ENCODE results near the gene TTC14. TPM values are rescaled to one million over a fixed set of nuclear protein-coding genes. Genes with fewer than 3 reads are reported as not detected.

TTC14 gene
- total and polyA plus RNA-seq, 10 of the 15 experiments (the other 5 are each of a cell fraction or from before 2014, with no cell fraction given), result 14.0 to 81.5 (median 29.4) TPM

GRCh38 chr3:180564676-180565075 is 37.3 kb upstream of the TTC14 start:
- no peak overlapping the region for H3K4me2 ChIP-seq (ENCODE audit: control insufficient read depth, insufficient read depth)
- in situ Hi-C loops (cut with MboI) (no loop called here), intact Hi-C loops (cut with micrococcal nuclease; ENCODE audit: unreplicated experiment) (no loop called here)
- TF ChIP-seq ZNF592 (IDR thresholded peaks at IDR 0.05) (no peak), ELK1 (IDR thresholded peaks at IDR 0.05; ENCODE audit: low read depth, low read length) (no peak), NR2C1 (IDR thresholded peaks at IDR 0.05) (no peak), PBX3 (IDR thresholded peaks at IDR 0.05; ENCODE audit: insufficient replicate concordance, low read depth, low read length) (no peak), ZNF217 (IDR thresholded peaks at IDR 0.05) (no peak), JUND (IDR thresholded peaks at IDR 0.05; ENCODE audit: low read depth, low read length) (no peak), PAX8 (IDR thresholded peaks at IDR 0.05) (no peak), USF2 (IDR thresholded peaks at IDR 0.05; ENCODE audit: borderline replicate concordance, low read depth, low read length) (no peak), E2F4 (IDR thresholded peaks at IDR 0.05; ENCODE audit: low read depth, low read length) (no peak), USF1 (IDR thresholded peaks at IDR 0.05; ENCODE audit: borderline replicate concordance, extremely low read length, insufficient read depth, low read depth, low read length) (no peak), SIN3A (IDR thresholded peaks at IDR 0.05; ENCODE audit: low read depth, low read length) (no peak)
- no peaks in the 10 kb centered on the region for H3K4me1 ChIP-seq (ENCODE audit: control insufficient read depth, insufficient read depth, low read length)
- CTCF ChIA-PET, result no interaction called here
- POLR2A ChIA-PET, result no interaction called here
- no peak overlapping the region for H3K9ac ChIP-seq (ENCODE audit: control insufficient read depth, insufficient read depth, low read length)
- ATAC-seq, result no peak
- no peak for FAIRE-seq
- H3K27me3 ChIP-seq (replicated peaks in 1 of 2; ENCODE audit: control insufficient read depth in 2 of 2, insufficient read depth in 2 of 2, low read length in 1 of 2), result no peaks in the 10 kb centered on the region
- SMC1A ChIA-PET (ENCODE audit: uncharacterized antibody, unreplicated experiment), result no interaction called here
- no peaks in the 10 kb centered on the region for H4K20me1 ChIP-seq (ENCODE audit: control insufficient read depth, insufficient read depth)
- no peaks in the 10 kb centered on the region for H3K79me2 ChIP-seq (ENCODE audit: control insufficient read depth, insufficient read depth, low read length)
- H2AFZ ChIP-seq (ENCODE audit: control insufficient read depth, low read depth, low read length), result no peak overlapping the region
- no peaks in the 10 kb centered on the region for H3K36me3 ChIP-seq (ENCODE audit: control insufficient read depth in 2 of 2, insufficient read depth in 2 of 2, low read length in 1 of 2)
- no peak overlapping the region for H3K4me3 ChIP-seq
- H3K27ac ChIP-seq (ENCODE audit: control insufficient read depth, insufficient read depth), result no peak overlapping the region
- H3K9me3 ChIP-seq (replicated peaks; ENCODE audit: control insufficient read depth, insufficient read depth, low read length), result no peaks in the 10 kb centered on the region
- 42% methylated on average over 2 of the region's 2 CpGs for WGBS (ENCODE audit: insufficient coverage, insufficient replicate concordance, low lambda C conversion rate, missing lambda C conversion rate)
- RAD21 ChIA-PET (ENCODE audit: unreplicated experiment), result no interaction called here
- BruUV-seq (replicated peaks), result no TSS peak
- DNase-seq (ENCODE audit: low read depth, low spot score), result no peak
